ENCODE data around the gene UACA. TPM values are rescaled to one million over a fixed set of nuclear protein-coding genes. Genes with fewer than 3 reads are reported as not detected.

Gene UACA
- total RNA-seq, 2 donors from 2014 or later = 22.4 to 27.2 TPM

- DNase-seq = no peak
- 12 to 16% methylated on average over 1 of the region's 1 CpG for WGBS, 2 donors
- Histone ChIP-seq H3K9me3 (no peaks in the 10 kb centered on the region), H3K36me3 (replicated peaks in 1 of 2; ENCODE audit: insufficient read depth in 1 of 2, low read depth in 2 of 2) (no peaks in the 10 kb centered on the region), H3K27ac (no peak overlapping the region), H3K27me3 (no peaks in the 10 kb centered on the region), H3K4me3 (no peak overlapping the region), H3K4me1 (no peaks in the 10 kb centered on the region)
- TF ChIP-seq CTCF (IDR thresholded peaks at IDR 0.05) = no peak
- TF ChIP-seq POLR2A (IDR thresholded peaks at IDR 0.05) = no peak
- intact Hi-C loops (cut with DNase I) = no loop called here
- no peak for ATAC-seq
Measured at GRCh38 chr15:70647396-70647795, 116.0 kb downstream of the UACA start.

GRCh38 chr15:70646169-70646568, 117.2 kb downstream of the UACA start:
- H3K4me1 ChIP-seq = no peaks in the 10 kb centered on the region
- no peak overlapping the region for H3K4me3 ChIP-seq
- no peak overlapping the region for H3K27ac ChIP-seq
- ATAC-seq (no peak), DNase-seq (no peak)
- no peaks in the 10 kb centered on the region for H3K9me3 ChIP-seq
- 58 to 61% methylated on average over 1 of the region's 1 CpG for WGBS, 2 donors
- TF ChIP-seq CTCF (IDR thresholded peaks at IDR 0.05) (no peak), POLR2A (IDR thresholded peaks at IDR 0.05) (no peak)
- no peaks in the 10 kb centered on the region for H3K36me3 ChIP-seq (replicated peaks in 1 of 2; ENCODE audit: insufficient read depth in 1 of 2, low read depth in 2 of 2)
- no peaks in the 10 kb centered on the region for H3K27me3 ChIP-seq
- intact Hi-C loops (cut with DNase I) = no loop called here

GRCh38 chr15:70643783-70644125, 119.6 kb downstream of the UACA start:
- Histone ChIP-seq H3K4me3 (no peak overlapping the region), H3K4me1 (no peaks in the 10 kb centered on the region), H3K36me3 (replicated peaks in 1 of 2; ENCODE audit: insufficient read depth in 1 of 2, low read depth in 2 of 2) (no peaks in the 10 kb centered on the region), H3K27ac (no peak overlapping the region), H3K27me3 (no peaks in the 10 kb centered on the region), H3K9me3 (no peaks in the 10 kb centered on the region)
- TF ChIP-seq CTCF (IDR thresholded peaks at IDR 0.05) (no peak), POLR2A (IDR thresholded peaks at IDR 0.05) (no peak)
- intact Hi-C loops (cut with DNase I) = no loop called here
- no peak for DNase-seq
- WGBS, 2 donors = 45 to 50% methylated on average over 1 of the region's 1 CpG
- ATAC-seq = no peak

GRCh38 chr15:70643106-70643782, 120.1 kb downstream of the UACA start:
- no peak for ATAC-seq
- Histone ChIP-seq H3K27ac (no peak overlapping the region), H3K36me3 (replicated peaks in 1 of 2; ENCODE audit: insufficient read depth in 1 of 2, low read depth in 2 of 2) (no peaks in the 10 kb centered on the region), H3K9me3 (no peaks in the 10 kb centered on the region), H3K4me3 (no peak overlapping the region), H3K4me1 (no peaks in the 10 kb centered on the region), H3K27me3 (no peaks in the 10 kb centered on the region)
- intact Hi-C loops (cut with DNase I) = no loop called here
- TF ChIP-seq POLR2A (IDR thresholded peaks at IDR 0.05) (no peak), CTCF (IDR thresholded peaks at IDR 0.05) (no peak)
- 73% methylated on average over 8 of the region's 8 CpGs for WGBS, 2 donors
- no peak for DNase-seq

GRCh38 chr15:70636540-70637165, 126.7 kb downstream of the UACA start:
- 54 to 79% methylated on average over 5 of the region's 5 CpGs for WGBS, 2 donors
- Histone ChIP-seq H3K36me3 (replicated peaks in 1 of 2; ENCODE audit: insufficient read depth in 1 of 2, low read depth in 2 of 2) (no peaks in the 10 kb centered on the region), H3K4me3 (no peak overlapping the region), H3K27me3 (no peaks in the 10 kb centered on the region), H3K9me3 (no peaks in the 10 kb centered on the region), H3K27ac (no peak overlapping the region), H3K4me1 (no peaks in the 10 kb centered on the region)
- ATAC-seq = no peak
- DNase-seq = no peak
- intact Hi-C loops (cut with DNase I) = no loop called here
- TF ChIP-seq POLR2A (IDR thresholded peaks at IDR 0.05) (no peak), CTCF (IDR thresholded peaks at IDR 0.05) (no peak)

Measured in body of pancreas (tissue), 4 donors.